ENCODE data around the gene PRCC.

PRCC gene

GRCh38 chr1:156813298-156813697, 46.0 kb downstream of the PRCC start:
- DNase-seq (ENCODE audit: low read depth in 1 of 2, low spot score in 1 of 2): no peak

DNA sequence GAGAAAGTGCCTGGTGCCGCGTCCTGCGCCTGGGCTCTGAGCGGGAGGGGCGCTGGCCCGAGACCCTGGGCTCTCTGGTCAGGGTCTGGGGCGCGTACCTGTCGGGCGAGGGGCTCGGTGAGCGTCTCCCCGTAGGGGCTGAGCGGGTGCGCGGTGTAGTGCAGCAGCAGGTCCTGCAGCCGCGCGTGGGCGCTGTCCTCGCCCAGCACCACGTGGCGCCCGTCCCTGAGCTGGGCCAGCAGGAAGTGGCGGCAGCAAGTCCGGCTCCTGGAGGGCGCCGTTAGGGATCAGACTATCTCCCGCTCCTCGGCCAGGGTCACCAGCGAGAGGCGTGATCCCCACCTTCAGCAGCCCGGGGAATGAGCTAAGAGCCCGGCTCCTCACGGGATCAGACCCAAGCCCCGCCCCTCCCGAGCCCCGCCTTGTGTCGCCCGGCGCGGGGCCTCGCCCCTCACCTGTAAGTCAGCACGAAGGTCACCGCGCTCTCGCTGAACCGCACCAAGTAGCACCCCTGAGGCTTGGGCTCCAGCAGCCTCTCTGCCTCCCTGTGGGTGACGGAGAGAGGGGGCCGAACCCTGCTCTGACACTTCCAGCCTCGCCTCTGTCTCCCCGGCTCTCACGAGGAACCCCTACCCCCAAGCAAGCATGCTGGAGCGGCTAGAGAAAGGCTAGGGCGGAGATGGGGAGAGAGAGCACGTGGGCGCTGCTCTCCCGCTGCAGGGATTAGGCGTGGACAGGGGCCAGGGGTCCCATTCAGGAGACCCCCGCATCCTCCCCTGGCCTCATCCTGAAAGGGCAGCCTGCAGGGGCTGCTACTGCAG, 46.6 kb downstream of the PRCC start:
- DNase-seq (ENCODE audit: low read depth in 1 of 2, low spot score in 1 of 2): peak; percentile 38 to 58

DNA sequence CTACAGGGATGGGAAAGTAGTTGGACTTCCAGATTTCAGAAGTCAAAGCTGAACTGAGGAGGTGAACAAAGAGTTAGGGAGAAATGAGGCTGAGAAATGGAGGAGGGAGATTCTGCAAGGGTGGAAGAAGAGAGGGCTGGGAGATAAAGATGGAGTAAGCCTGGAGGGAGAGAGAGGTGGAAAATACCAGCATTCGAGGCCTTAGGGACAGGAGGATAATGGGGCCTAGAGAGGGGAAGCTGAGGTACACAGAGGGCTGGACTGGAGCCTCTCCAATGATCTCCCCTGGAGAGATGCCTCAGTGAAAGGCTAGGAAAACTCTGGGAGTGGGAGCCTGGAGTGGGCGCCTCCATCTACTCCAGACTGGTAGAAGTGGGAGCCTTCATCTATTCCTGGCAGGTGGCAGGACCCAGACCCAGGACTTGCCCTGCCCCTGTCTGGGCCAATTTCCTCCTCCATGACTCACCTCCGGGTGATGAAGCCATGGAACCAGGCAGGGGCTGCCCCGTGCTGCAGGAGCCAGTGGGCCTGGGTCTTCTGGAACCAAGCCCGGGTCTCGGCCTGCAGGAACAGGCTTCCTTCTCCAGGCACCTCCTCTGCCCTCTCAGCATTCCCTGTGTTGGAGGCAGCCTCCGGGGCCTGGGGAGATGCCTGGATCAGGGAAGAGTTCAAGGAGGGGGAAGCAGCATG, 47.4 kb downstream of the PRCC start:
- DNase-seq (ENCODE audit: low read depth in 1 of 2, low spot score in 1 of 2): peak in 1 of 2 donors; percentile 30

DNA sequence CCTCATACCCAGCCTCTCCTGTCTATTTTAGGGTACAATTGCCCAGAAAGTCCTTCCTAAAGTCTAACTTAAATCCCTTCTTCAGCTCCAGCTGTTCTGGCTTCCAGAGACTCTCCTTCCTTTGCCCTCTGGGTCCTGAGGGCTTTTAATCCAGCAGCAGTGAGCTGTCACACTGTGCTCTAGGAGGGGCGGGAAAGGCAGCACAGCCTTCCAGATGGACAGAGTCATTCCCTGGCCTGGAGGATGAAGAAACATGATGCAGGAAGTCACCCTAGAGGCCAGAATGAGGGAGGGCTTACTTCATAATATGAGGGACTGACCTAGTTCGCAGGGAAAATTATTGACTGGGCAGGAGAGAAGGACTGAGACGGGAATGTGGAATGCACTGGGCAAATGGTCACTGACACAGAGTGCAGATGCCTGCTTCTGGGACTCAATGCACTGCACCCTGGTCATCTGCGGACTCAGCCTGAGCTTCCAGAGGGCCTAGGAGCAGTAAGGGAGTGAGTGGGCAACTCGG, 48.0 kb downstream of the PRCC start:
- no peak for DNase-seq (ENCODE audit: low read depth in 1 of 2, low spot score in 1 of 2)

GRCh38 chr1:156815961-156816422, 48.7 kb downstream of the PRCC start:
- no peak for DNase-seq (ENCODE audit: low read depth in 1 of 2, low spot score in 1 of 2)

DNA sequence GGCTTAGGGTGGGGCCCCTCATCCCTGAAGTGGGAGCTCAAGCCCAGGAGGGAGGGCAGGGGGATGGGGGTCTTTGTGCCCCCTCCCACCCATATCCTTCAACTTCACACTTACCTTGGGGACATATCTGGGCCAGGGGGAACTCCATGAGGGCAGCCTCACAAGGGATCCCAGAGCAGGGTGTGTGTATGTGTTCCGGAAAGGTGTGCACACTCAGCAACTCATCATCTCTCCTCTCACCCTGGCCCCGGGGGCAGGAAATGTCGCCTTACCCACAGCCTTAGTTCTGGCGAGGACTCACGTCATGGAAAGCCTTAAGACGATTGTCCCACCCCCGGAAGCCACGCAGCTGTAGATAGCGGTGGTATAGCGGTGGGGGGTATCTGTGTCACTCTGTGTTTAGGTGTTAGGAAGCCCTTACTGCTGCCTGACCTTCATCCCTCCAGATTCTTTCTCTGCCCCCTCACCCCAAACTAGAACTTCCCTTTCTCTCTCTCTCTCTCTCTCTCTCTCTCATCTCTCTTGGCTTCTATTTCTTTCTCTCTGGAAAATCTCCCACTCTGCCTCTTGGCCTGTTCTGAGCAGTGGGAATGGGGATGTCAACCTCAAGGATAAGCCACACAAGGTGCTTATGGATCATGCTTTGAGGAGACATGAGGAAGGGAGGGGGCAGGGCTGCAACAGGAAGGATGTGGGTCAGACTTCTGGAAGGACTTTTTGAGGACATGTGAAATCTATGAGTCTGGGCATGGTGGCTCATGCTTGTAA, 49.4 kb downstream of the PRCC start, which contains the start of gene SH2D2A:
Gene SH2D2A, minus strand, starts transcription at position 288 of the 768 bp plus-strand sequence. Its CDS starts 140 bp downstream, at position 148.
- DNase-seq (ENCODE audit: low read depth in 1 of 2, low spot score in 1 of 2): peak; percentile 86 to 89

DNA sequence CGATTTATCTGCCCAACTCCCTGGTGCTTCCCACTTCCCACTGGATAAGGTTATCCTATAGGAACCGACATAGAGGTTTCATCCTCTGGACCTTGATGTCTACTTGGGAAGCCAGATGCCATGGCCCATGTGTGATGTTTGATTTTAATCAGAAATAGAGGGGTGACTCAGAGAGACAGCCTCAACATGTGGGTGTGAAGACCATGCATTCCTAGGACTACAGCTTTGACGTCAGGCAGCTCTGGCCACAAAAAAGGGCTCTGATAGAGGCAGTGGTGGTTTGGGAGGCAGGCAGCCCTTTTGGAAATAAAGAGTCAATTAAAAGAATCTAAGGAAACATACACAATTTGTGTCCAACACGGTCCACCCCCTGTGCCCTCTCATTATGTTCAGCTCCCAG, 54.5 kb downstream of the PRCC start:
- no peak for DNase-seq (ENCODE audit: low read depth in 1 of 2, low spot score in 1 of 2)

DNA sequence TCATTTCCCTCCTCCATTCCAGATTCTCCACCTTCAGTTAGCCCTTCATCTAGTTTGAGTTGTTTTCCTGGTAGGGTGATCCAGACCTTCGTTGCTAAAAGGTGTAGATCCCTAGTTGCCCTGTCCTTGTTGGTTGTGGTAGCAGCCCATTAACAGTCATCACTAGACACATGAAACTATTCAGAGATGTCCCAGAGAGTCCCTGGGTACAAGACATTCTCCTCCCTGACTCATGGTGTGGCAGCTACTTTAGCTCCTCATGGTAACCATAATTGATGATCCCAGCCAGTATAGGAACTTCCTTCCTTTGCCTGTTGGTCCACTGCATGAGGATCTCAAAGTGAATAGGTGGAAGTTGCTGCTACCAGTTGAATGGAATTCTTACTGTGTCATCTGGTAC, 55.3 kb downstream of the PRCC start:
- DNase-seq (ENCODE audit: low read depth in 1 of 2, low spot score in 1 of 2): no peak

DNA sequence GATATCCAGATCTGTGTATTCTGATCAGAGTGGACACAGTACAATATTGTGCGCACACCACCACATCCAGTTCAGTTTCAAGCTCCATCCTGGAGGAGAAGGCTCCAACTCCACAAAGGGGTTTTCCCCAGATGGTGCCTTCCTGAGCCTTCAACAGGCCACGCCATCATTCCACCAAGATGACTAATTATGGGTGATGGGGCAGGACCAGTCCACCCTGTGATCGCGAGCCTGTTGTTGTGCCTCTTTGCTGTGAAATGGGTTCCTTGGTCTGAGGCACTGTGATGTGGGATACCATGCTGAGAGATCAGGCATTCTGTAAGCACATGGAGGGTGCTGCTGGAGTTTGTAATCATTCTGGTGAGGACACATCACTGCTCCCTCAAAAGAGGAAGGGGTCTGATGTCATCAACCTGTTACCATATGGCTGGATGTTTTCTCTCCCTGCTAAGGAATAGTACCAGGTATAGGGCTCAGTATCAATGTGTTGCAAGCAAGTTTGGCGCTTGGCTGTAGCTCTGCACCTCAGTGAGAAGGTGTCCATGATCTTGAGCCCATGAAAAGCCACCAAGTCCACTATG, 56.0 kb downstream of the PRCC start:
- no peak for DNase-seq (ENCODE audit: low read depth in 1 of 2, low spot score in 1 of 2)

DNA sequence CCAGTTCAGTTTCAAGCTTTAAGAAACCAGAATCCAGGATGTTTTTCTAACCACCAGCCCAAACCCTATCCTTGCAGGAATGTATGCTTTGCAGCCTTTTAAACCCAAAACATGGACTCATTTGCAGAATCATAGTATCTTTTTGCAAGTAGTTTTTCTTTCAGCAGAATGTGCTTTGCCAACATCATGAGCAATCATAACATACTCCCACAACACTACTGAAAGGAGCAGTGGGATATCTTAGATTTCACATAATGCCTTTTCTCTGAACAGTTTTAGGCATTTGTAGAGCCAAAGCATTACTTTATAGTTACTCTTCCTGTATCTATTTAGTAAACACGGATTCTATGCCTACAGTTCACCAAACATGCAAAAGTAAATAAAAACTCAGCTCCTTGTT, 59.3 kb downstream of the PRCC start:
- DNase-seq (ENCODE audit: low read depth in 1 of 2, low spot score in 1 of 2): no peak

- DNase-seq (ENCODE audit: low read depth in 1 of 2, low spot score in 1 of 2): no peak
Measured at GRCh38 chr1:156828400-156829124, 61.2 kb downstream of the PRCC start.

GRCh38 chr1:156832434-156832833, 65.1 kb downstream of the PRCC start:
- no peak for DNase-seq (ENCODE audit: low read depth in 1 of 2, low spot score in 1 of 2)

GRCh38 chr1:156833603-156834002, 66.3 kb downstream of the PRCC start:
- no peak for DNase-seq (ENCODE audit: low read depth in 1 of 2, low spot score in 1 of 2)

DNA sequence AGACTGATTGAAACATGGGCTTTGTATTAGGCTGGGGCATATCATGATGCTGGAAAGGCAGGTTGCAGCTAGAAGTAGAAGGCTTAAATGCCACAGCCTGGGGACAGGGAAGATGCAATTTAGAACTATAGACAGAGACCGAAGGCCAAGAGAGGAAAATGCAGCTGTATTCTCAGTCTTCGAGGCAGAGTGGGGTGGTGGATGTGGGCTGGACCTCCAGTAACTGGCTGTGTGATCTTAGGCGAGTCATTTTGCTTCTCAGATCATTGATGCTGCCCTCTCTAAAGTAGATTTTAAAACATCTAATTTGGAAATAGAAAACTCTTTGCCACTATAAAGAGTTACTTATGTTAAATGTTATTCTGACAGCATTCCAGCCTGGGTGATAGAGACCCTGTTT, 67.0 kb downstream of the PRCC start:
- no peak for DNase-seq (ENCODE audit: low read depth in 1 of 2, low spot score in 1 of 2)

- DNase-seq (ENCODE audit: low read depth in 1 of 2, low spot score in 1 of 2): no peak
Measured at GRCh38 chr1:156836041-156836654, 68.8 kb downstream of the PRCC start.

GRCh38 chr1:156836892-156837291, 69.6 kb downstream of the PRCC start:
- no peak for DNase-seq (ENCODE audit: low read depth in 1 of 2, low spot score in 1 of 2)

- no peak for DNase-seq (ENCODE audit: low read depth in 1 of 2, low spot score in 1 of 2)
Measured at GRCh38 chr1:156838972-156839371, 71.6 kb downstream of the PRCC start.

DNA sequence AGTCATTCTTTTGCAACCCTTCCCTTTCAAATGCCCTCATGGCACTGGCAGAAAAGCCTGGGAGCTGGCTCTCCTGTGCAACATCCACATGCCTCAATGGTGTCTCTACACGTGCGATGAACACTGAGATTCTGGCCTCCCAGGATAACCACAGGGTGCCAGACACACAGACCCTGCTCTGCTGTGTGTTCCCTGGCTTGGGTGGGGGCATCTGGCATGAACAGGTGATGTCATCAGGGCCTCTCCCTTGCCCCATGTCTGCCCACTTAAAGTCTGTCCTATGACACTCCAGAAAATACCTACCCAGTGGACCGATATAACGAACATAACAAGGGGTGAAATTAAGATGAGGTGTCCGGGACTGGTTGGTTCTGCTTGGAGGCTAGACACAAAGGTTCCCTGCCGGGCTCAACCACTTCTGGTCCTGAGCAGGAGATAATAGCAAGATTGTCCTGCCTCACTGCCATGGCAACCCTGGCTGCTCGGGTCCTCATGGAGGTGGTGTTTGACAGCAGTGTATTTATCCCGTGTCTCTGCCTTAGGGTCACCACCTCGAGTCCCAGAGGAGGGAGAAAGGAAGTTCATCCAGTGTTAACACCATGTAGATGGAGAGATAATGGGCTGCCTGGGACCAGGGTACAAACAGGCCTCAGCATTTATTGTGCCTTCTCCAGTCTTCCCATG, 72.2 kb downstream of the PRCC start:
- no peak for DNase-seq (ENCODE audit: low read depth in 1 of 2, low spot score in 1 of 2)

DNA sequence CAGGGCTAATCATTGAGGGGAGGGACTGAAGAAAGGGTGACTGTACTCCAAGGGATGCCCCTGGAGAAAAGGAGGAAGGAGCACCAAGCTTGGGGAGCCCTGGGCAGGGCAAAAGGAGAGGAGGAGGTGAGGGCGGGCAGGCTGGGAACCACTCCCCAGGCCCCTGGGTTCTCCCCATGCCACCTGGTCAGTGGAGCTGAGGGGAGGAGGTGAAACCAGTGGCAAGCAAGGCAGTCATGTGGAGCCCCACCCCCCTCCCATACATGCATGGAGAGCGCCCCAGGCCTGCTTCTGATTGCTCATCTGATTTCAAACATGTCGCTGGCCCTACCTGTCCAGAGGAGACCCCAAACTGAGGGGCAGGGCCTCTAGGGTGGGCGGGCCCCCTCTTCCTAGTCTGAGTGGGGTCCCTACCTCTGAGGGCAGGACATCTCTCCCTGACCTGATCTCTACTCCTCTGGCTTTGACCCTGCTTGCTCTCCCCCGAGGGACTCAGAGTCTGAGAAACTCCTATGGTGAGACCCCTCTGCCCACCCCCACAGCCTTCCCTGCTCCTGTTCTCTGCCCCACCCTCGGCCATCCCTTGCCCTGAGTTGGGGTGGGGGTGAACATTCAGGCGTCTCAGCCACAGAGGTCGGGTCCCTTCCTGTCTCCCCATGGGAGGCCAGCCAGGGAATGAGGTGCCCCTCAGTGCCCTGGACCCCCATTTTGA, 73.0 kb downstream of the PRCC start:
- no peak for DNase-seq (ENCODE audit: low read depth in 1 of 2, low spot score in 1 of 2)

Data from activated T-helper 1 cell treated with anti-CD3 and anti-CD28 coated beads, Interleukin-2, amount 50 U/mL, for 16 hours (primary cell).